Measurements from ENCODE around the gene PCSK6.
A peak's percentile ranks its signal among the peaks of the same experiment; 100 is the strongest.

The PCSK6 gene

DNA sequence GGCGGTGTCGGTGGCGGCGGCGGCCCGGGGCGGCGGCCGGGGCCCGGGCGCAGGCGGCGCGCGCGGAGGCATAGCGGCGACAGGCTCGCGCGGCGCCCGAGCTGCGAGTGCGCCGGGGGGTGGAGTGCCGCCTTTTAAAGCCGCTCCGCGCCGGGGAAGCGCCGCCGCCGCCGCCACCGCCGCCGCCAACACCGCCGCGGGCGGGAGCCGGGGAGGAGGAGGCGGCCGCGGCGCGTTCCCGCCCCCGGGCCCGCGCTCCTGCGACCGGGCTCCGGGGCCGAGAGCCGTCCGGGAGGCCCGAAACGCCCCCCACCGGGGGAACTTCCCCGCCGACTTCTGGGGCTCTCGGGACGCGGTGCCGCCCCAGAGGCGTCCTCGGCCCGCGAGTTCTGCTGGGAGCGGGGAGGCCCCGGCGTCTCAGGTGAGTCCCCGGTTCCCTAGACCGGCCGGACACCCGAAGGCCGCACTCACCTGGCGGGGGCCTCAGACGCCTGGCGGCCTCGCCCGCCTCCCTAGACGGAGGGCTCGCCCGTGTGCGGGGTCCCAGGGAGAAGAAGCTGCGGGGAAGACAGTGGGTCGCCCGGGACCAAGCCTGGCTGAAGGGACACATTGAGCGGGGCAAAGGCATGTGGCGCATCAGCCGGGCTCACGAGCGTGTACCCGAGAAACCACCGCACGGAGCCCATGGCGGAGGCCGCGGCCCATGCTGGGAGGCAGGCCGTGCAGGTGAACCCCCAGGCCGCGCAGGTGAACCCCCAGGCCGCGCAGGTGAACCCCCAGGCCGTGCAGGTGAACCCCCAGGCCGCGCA, at the start of gene PCSK6:
TSS of gene PCSK6 (minus strand) at position 109 of the 809 bp plus-strand sequence. CDS start at position 72, 37 bp downstream.
- DNase-seq (ENCODE audit: low spot score), result peak; percentile 62

DNA sequence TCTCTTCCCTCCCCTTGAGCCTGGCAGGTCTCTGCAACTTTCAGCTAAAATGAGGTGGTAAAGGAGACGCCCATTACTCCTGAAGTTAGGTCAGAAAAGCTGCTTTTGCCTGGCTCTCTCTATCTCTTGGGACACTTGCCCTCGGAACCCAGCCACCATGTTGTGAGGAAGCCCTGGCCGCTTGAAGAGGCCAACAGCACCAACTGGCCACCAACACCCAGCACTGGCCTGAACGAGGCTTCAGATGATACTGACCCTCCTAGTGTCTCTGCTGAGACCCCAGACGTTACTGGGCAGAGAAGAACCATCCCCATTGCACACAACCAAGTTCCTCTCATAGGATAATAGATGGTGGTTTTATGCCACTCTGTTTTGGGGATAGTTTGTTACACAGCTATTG, 49.5 kb upstream of the PCSK6 start:
- no peak for DNase-seq (ENCODE audit: low spot score)

DNA sequence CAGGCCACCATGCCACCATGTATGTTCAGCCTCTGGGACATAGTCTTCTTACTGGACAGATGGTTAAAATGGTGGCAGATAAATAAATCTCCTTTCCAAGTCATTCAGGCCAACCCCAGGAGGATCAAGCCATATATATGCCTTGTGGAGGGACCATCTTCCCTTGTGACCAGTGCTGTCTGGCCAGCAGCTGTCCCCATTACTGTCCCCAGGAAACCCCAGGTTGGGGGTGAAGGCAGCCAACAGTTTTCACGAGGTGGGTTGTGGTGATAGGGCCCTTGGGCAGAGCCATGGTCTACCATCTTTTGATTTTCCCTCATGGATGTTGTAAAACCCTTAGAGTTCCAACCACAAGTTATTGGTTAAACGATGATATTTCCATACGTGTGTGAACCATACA, 48.7 kb upstream of the PCSK6 start:
- DNase-seq (ENCODE audit: low spot score), result no peak

DNA sequence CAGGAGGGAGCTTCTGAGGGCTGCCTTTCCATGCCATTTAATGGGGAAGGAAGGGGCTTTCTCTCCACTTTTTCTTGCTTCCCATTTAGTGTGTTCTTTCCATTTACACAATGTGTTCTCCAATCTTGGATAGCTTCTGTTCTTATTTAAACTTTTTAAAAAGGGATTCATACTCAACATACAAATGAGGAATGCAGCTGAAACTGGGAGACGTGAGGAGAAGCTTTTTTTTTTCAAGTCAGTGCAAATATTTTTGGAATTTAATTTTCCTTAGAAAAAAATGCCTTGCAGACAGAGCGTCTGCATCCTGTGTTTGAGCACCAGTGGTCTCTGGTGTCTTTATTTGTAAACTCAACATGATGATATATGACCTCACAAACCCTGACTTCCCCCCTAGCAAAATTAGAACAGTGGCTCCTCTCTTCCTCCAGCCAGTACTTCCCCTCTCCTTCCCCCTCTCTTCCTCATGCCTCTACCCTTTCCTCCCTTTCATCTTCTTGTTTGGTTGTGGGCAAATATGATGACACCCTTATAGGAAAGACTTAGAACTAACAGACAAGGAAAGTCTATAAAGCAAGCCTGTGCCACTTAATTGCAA, 48.1 kb upstream of the PCSK6 start:
- no peak for DNase-seq (ENCODE audit: low spot score)

DNA sequence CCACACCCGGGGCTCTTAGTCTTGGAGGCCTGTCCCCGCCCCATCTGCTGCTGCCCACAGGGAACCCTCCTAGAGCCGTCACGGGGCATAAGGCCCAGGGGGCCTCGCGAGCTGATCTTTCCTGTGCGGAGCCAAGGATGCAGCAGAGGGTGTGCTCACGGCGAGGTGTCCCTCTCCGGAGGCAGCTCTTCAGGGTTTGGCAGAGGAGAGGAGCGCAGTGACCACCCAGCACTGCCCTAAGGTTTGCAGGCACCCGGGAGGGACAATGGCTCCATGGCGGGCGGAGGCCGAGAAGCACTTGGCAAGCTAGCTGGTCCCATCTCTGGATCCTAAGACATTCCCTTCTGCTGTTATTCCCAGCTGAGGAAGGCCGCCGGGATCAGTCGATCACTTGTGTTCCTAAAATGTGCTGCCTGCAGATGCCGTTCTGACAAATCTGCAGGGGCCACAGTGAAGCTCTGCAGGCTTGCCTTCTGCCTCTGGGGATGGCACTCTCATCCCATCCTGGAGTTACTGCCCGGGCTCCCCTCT, 47.4 kb upstream of the PCSK6 start:
- no peak for DNase-seq (ENCODE audit: low spot score)

DNA sequence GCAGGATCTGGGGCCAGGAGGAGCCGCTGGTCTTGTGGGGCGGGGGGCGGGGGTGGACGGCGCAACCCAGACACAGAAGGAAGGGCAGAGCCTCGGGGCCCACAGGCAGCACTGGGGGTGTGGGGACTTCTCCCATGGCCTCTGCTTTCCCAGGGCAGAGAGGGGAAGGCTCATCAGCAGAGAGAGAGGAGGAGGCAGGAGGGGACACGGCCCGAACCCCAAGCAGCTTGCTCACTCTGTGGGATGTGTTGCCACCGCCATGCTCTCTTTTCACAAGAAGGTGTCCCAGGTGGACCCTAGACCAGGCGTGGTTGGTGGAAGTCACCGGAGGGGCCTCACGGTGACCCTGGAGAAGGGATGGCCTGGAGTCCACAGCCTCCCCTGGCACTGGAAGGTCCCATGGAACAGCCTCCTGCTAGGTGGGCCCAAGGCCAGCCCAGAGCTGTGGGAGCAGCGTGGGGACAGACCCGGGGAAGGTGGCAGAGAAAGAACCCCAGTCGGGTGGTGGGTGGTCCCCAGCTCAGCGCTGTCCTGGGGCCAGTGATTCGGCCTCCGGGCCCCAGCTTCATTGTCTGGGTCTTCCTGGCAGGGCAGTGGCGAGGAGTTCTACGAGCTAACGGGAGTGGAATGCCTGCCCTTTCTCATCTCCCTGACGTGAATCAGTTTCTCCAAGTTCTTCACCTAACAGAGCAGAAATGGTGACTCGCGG, 46.8 kb upstream of the PCSK6 start:
- DNase-seq (ENCODE audit: low spot score), result no peak

DNA sequence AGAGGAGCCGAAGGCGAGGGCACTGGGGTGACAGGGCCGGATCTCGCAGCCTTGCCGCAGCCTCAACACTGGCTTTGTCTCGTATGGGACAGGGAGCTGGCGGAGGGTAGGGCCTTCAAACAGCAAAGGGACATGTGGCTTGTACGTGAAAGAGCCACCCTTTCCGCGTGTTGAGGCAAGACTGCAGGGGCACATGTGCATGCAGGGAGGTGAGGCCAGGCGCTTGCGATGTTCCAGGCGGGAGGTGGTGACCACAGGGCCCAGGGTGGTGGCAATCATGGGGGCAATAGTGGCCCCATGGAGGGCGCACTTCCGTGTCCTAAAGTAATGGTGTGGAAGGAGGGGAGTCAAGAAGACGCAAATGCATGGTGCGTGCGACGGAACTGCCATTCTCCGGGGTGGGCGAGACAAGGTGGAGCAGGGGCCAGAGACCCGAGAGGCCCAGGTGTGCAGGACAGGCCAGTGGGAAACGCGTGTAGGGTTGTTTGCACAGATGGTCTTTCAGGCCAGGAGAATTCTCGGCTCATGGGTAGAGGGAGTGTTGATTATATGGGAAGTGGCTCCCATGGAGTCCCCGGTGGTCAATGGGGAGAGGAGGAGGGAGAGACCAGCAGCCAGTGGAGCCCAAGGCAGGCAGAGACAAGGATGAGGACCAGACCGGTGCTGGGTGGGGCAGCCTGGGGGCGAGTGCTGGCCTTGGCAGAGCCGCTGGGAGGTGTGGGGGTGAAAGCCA, 45.8 kb upstream of the PCSK6 start:
- DNase-seq (ENCODE audit: low spot score), result no peak

DNA sequence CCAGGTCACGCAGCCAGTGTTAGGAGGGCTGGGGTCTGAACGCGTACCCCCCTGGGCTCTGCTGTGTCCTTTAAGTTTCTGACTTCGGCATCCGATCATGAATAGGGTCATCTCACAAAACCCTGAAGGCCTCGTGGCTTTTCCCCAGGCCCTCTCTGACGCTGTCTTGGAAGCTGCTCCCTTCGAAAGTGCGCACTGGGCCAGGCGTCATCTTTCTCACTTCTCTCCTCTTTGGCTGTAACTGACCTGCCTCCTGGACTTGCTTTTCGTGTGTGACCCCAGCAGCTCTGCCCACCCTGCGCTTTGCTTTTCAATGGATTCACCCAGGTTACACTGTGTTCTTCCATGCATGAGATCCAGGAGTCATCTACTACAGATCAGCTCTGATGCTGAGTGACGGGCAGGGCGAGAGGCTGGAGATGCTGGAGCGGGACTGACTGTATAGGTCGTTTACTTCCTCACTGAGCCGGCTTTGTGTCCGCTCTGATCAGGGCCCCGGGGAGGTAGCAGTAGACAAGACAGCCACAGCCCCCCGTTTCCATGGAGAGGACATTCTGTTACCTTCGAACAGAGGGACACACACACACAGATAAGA, 45.0 kb upstream of the PCSK6 start:
- no peak for DNase-seq (ENCODE audit: low spot score)

DNA sequence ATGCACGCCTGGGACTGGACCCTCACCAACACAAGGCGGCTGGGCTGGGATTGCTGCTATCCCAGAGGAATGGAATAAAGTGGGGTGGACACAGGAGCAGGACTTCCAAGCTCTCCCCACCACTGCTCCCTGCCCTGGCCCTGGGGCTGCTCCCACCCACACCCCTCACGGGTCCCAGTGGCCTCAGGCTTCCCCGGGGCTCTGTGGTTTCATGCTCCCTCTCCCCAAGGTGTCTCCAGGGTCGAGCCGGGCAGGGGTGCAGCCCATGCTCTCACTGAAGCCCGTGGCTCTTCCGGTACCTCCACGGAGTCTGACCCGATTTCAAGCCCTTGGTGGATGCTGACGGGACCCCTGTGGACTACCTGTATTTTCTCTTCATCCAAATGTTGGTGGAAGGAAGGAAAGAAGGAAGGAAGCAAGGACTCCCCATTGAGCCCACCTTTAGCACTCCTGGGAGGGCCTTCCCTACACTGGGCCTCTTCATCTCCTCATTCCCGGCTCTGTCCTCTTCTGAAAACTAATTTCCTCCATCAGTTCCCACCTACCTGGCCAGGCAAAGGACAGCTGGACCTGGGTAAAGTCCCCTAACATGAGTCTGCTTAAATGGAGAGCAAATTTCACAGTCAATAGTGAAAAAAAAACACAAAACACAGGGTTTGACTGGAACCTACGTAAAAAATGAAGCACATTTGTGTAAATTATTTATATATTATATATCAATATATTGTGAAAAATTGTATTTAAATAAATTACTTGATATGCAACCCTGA, 44.0 kb upstream of the PCSK6 start:
- DNase-seq (ENCODE audit: low spot score), result no peak

DNA sequence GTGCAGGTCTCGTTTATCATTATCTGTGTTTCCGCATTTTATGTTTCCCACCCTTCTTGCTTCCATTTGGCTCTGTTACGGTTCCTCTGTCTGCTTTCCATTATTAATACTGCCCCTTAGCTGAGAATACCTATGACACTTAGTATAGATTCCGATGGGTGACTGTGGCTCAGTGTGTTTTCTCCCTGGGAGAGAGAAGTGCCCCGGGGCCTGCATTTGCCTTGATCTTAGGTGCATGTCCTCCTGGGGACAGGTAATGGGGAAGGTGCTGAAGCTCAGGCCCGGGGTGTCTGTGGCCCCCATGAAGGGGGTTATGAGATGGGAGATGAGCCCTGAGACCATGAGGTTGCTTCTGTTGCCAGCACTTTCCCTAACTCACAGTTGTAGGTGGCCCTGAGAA, 43.4 kb upstream of the PCSK6 start:
- DNase-seq (ENCODE audit: low spot score), result no peak

DNA sequence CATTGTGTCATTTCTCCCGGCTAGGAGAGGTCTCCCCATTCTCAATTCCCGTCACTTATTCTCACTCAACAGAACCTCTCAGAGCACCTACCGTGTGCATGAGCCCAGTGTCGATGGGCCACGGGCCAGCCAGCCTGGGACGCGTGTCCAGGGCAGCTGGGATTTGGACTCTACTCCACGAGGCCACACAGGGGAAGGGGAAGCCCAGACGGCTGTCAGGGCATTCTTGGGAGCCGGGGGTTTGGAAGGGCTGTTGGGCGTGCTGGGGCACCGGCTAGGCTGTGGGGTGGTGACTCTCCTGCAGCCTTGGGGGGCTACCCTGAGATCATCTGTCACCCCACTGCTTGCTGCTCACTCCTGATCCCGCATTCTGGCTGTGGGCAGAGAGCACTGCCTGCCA, 41.7 kb upstream of the PCSK6 start:
- DNase-seq (ENCODE audit: low spot score), result no peak

DNA sequence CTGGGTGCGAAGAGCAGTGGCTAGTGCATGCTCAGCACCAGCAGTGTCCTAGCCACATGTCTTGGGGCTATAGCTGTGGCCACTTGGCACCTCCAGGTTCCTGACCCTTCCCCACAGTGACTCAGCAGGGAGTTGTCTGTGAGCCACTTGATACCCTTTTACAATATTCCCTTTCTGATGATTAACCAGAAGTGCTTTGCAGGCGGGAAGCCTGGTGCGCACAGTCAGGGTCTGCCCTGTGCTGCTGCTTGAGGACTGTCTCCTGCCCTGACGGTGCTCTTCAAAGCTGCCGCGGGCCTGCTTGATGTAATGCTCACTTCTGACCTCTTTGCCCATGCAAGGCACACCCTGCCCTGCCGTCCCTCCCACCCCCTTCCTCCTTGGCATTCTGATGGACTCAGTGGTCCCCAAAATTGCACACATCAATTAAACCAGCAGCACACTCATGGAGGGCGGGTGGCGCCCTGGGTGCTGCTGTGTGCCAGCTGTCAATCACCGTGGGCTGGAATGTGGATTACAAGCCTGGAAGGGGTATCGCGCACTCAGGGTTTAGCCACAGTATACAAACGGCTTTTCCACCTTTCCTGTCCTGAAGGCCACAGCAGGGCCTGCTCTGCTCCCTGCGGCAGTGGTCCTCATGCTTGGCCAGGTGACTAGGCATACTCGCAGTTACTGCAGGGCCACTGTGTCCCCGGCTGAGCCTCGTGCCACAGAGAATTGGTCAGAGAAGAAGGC, 40.9 kb upstream of the PCSK6 start:
- DNase-seq (ENCODE audit: low spot score), result no peak

DNA sequence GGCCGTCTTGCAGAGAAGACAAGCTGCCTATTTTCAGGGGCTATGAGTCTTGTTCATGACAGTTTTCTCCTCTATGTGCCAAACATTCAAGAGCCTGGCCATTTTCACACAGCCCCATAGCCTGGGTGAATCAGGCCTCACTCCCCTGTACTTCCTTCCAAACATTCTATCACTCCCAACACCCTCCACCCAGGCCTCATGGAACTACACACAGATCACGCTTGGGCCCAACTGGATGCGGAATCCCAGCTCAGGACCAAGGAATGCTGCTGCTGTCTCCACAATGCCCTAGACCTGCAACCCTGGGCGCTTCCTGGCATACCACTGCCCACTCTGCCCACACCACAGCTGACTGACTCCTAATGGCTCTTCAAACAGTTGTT, 39.4 kb upstream of the PCSK6 start:
- DNase-seq (ENCODE audit: low spot score), result no peak

DNA sequence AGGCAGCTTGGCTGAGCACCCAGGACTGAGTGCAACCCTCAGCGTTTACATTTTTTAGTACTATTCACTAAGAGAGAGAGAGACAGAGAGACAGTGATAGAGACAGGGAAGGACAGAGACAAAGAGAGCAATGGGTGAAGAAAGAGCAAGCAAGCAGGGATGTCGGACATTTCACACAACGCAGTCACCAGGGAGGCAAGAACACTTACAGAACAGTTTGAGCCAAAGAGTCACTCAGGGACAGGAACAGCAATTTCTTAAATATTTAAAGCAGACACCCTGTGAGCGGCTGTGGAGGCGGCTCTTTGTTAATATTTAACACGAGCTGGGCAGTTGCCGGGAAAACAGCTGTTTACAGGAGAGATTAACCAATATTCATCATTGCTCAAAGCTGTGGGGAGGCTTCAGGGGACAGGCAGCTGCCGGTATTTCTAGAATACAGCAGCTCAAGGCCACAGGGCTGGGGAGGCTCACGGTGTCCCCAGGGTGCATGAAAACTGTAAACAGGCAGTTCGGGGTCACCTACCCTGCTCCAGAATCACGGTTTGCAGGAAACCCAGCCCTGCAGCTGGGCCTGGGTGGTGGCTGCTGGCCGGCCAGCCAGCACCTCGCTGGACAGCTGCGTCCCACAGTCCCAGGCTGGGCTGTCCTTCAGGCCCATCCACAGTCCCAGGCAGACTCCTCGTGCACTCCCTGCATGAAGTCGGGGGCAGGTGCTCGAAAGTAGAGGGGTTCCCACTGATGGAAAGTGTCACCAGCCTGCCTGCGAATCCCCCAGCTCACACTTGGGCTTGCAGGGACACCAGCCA, 38.8 kb upstream of the PCSK6 start:
- DNase-seq (ENCODE audit: low spot score), result no peak

DNA sequence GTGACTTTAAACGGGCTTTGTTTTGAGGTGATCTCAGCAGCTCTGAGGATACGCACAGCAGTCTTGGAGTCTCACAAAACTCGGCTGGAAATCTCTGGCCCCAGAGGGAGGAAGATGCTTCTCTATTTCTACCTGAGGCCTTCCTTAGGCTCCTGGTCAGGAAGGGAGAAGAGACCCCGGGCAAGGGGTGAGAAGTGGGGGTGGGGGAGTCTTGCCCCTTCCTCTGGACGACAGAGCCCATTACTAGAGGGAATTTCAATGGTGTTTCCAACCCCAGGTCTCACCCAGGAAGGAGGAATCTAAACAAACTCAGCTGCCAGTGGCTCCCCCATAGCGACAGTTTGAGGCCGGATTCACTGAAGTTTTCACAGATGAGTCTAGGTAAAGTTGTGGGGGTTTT, 37.4 kb upstream of the PCSK6 start:
- no peak for DNase-seq (ENCODE audit: low spot score)

DNA sequence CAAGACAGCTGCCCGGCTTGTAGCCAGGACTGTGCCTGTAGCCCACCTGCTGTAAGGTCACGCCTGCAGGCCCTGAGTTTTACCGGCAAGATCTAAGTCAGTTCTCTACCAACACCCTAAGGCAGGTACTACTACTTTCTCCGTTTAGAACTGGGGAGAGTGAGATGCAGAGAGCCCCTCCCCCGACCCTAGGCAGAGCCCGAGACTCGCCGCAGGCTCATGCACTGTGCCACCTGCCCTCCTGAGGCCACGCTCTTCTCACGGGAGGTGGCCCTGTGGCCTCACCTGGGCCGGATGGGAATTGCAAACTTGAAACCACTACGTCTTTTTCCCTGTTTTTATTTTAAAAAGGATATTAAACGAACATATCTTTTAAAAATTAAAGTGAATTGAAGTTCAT, 36.9 kb upstream of the PCSK6 start:
- no peak for DNase-seq (ENCODE audit: low spot score)

DNA sequence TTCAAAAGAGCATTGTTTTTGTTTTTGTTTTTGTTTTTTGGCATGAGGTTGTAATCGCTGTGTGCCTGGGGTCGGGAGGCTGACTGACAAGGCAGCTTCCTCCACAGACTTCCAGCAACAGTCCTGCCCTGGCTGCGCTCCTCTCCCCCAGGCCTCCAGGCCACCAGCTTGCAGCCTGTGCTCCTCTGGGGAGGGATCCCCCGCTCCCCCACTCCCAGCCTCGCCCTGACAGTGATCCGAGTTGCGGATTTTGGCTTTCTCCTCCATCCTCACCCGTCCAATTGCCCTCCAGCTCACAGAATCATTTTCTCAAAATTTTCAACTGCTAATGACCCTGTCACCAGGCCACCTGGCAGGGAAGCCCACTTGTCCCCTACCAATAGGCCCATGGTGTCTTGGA, 36.5 kb upstream of the PCSK6 start:
- no peak for DNase-seq (ENCODE audit: low spot score)

DNA sequence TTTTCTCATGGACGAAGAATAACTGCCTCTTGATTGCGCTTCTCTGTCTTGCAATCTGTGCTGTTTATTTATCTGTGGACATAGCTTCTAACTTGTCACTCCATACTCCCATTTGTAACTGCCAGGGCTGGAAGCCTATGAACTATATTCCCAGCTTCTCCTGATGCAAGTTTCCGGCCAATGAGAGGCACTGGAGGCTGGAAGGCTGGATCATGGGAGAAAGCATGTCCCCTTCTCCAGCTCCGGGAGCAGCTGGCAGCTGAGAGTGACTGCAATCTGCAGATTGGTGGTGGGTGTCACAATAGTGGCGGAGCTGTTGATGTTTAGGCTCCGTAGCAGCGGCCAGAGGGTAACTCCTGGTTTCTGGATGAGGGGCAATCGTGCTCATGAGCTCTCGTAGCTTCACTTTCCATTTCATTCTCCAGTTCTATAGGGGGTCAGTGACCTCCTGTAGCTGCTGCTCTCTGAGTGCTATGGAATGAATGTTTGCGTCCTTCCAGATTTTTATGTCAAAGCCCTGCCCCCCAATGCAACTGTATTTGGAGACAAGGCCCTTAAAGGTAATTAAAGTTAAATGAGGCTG, 35.7 kb upstream of the PCSK6 start:
- no peak for DNase-seq (ENCODE audit: low spot score)

DNA sequence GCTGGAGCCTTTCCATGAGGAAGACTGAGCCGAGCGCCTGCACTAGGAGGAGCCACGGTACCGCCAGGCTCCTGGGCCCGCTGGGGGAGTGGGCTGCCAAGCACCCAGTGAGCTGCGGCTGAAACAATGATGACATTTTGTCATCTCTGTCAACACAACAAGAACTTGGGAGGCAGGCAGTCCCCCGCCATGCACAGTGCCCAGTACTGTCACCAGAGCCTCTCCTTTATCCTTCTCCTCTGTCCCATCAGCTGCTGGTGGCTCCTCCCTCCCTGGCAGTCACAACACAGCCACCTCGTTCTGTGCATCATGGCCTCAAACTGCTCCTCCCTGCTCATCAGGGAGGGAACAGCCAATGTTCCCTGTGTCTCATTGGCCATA, 34.0 kb upstream of the PCSK6 start:
- no peak for DNase-seq (ENCODE audit: low spot score)
